ENCODE measurements around the gene NR3C1. TPM values are rescaled to one million over a fixed set of nuclear protein-coding genes. Genes with fewer than 3 reads are reported as not detected.

NR3C1 gene
- polyA plus RNA-seq, 3 donors, result 8.9 to 31.6 (median 24.4) TPM

GRCh38 chr5:143304836-143305475, 98.5 kb downstream of the NR3C1 start:
- WGBS, 3 donors, result 97 to 100% (median 98%) methylated on average over 2 of the region's 2 CpGs
- no peak overlapping the region for H3K27ac ChIP-seq (ENCODE audit: low read depth, low read length)

DNA sequence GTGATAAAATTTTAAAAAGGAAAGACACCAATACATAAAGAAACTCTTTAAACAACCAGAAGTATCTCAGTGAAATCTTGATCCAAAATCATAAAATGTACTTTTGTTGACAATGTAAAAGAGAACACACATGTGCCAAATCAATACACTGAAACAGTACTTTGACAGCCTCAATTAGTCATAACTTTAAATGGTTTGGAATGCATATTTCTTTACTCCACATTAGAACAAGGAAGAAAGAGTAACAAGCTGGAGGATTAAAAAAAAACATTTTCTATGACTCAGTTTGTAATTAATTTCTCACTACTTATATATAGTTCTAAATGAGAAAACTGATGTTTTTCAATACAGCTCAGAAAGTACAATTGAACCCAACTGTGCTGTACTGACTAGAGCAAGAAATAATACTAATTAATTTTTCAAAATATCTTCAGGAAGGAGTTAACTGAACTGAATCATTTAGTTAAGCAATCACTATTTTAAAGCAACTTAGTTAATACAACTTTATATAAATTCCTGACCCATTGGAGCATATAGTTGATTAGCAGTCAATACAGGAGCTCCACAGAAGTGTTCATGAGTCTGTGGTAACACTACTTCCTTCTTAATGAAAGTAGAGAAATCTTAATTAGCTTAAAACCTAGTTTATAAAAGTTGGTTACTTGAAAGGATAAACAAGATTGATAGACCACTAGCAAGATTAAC, 101.0 kb downstream of the NR3C1 start:
- H3K27ac ChIP-seq (ENCODE audit: low read depth, low read length), result no peak overlapping the region

DNA sequence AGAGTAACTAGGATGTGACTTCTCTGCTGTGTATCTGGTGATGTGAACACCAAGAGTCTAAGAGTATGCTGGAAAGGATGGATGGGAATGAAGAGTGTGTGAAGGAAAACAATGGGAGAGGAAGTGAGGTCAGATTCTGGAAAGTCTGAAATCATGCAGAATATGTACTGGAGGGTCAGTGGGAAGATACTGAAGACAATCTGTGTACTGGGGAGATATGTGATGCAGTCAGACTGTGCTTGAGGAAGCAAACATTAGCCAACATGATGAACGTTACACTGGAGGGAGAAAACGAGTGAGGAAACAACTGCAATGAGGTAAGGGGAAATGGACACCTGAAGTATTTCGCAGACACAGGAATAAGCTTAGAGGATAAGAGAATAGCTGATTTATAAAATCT, 105.7 kb downstream of the NR3C1 start:
- no peak overlapping the region for H3K27ac ChIP-seq (ENCODE audit: low read depth, low read length)
- 54 to 82% (median 59%) methylated on average over 3 of the region's 3 CpGs for WGBS, 3 donors

DNA sequence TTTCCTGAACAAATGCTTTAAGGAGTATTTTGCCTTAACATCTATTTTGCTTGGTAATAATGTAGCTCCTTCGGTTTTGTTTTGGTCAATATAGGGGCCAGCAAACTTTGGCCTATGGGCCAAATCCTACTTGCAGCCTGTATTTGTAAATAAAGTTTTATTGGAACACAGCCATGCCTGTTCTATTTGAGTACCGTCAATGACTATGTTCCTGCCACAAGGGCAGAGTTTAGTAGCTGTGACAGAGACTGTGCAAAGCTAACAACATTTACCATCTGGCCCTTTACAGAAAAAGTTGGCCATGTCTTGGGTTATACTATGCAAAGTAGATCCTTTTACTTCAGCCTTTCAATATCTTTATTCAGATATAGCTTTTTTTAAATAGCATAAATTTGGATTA, 113.4 kb downstream of the NR3C1 start:
- H3K27ac ChIP-seq (ENCODE audit: low read depth, low read length), result no peak overlapping the region
- WGBS, 3 donors, result 87 to 89% (median 89%) methylated on average over 2 of the region's 2 CpGs

DNA sequence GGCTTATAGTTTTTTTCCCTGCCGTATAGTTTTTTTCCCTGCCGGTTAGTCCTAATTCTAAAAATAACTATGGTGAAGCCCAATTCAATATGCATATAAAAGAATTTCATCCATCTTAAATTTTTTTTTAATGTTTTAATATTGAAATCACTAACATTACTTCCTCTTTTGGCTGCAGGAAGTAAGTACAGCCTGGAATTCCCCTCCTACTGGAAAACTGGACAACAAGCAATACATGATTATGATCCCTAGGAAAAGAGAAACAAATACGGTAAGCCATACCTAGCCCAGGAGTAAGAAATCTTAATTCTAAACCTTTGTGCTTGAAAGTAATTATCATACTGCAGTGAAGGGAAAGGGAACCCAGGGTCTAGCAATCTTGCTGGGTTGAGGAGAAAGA, 119.0 kb downstream of the NR3C1 start:
- WGBS, 3 donors, result 83 to 92% (median 83%) methylated on average over 3 of the region's 3 CpGs

DNA sequence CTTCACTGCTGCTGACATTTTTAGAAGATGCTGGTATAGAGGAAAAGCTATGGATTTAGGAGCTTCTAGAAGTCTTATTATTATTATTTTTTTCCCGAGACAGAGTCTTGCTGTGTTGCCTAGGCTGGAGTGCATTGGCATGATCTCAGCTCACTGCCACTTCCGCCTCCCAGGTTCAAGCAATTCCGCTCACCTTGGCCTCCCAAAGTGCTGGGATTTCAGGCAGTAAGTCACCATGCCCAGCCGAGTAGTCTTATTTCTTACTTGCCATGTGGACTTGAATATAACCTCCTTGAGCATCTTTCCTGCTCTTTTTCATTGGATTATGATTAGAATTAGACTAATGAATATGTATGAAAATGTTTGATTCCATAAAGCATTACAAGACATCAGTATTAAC, 119.5 kb downstream of the NR3C1 start:
- 98 to 99% (median 98%) methylated on average over 4 of the region's 4 CpGs for WGBS, 3 donors
- no peak overlapping the region for H3K27ac ChIP-seq (ENCODE audit: low read depth, low read length)

More for the DNA sequence above, 119.0 kb downstream of the NR3C1 start:
- no peak overlapping the region for H3K27ac ChIP-seq (ENCODE audit: low read depth, low read length)

DNA sequence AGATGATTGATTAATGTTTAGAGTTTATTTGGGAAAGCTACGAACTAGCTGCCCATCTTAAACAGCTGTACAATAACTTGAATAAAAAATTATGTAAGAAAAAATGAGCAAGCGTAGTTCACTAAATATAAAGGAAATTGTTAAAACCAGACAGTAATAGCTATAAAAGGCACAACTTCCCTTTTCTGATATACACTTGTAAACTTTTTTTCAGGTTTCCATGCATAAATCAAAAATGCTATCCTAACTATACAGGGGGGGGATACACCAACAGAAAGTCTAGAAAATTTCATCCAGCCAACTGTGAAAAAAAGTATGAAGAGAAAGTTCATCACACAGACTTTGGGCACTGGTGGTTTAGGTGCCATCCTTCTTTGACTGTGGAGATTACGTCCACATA, 122.3 kb downstream of the NR3C1 start:
- no peak overlapping the region for H3K27ac ChIP-seq (ENCODE audit: low read depth, low read length)
- 67 to 91% (median 72%) methylated on average over 3 of the region's 3 CpGs for WGBS, 3 donors

DNA sequence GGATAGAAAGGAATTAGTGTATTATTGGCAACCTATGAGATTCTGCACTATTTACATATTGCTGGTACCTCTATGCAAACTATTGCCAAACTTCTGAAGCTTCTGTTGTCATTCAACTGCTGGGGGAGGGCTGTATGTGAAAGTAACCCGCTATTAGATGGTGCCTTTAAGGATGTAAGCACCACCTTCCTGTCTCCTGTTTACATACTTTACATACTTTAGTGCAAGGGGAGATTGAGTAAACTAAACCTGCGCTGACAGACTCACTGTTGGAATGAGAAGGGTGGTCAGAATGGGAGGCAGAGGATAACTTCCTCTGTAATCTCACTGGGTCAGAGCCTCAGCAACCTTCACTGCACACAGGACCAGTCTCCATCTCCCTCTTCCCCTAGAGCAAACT, 123.8 kb downstream of the NR3C1 start:
- no peak overlapping the region for H3K27ac ChIP-seq (ENCODE audit: low read depth, low read length)
- 47 to 73% (median 71%) methylated on average over 2 of the region's 2 CpGs for WGBS, 3 donors

DNA sequence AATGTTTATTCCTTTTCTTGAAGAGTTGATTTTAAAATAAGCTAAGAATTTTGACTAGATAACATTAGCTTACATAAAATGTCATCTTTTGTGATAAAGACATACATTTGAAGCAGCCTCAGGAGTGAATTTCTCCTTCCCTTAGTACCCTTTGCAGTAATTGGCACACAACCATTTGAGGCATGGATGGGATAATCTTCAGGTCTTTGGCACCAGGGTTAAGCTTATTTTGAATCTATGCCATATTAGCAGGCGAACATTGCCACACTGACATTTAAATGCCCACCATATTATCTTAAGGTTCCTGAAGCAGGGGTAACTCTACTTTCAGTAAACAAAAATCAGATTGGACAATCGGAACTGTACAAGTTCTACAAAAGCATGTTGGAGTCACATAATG, 126.0 kb downstream of the NR3C1 start:
- H3K27ac ChIP-seq (ENCODE audit: low read depth, low read length), result no peak overlapping the region
- WGBS, 3 donors, result 78 to 95% (median 92%) methylated on average over 2 of the region's 2 CpGs

- 70 to 89% (median 70%) methylated on average over 6 of the region's 6 CpGs for WGBS, 3 donors
Observed at GRCh38 chr5:143275512-143276363, 127.7 kb downstream of the NR3C1 start.

GRCh38 chr5:143274952-143275351, 128.5 kb downstream of the NR3C1 start:
- WGBS, 3 donors, result 60 to 85% (median 74%) methylated on average over 1 of the region's 1 CpG
- no peak overlapping the region for H3K27ac ChIP-seq (ENCODE audit: low read depth, low read length)

More at GRCh38 chr5:143275512-143276363, 127.7 kb downstream of the NR3C1 start:
- no peak overlapping the region for H3K27ac ChIP-seq (ENCODE audit: low read depth, low read length)

DNA sequence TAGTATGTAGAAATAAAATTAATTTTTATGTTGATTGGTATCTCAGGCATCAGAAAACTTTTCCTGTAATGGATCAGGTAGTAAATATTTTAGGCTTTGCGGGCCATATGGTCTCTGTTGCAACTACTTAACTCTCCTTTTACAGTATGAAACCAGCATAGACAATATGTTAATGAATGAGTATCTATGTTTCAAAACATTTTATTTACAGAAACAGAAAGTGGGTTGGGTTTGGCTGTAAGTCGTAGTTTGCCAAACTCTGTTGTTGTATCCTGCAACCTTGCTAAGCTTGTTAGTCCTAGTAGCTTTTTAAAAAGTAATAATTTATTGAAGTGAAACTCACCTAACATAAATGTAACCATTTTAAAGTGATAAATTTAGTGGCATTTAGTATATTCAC, 132.1 kb downstream of the NR3C1 start:
- WGBS, 3 donors, result 90 to 96% (median 95%) methylated on average over 2 of the region's 2 CpGs
- H3K27ac ChIP-seq (ENCODE audit: low read depth, low read length), result no peak overlapping the region

GRCh38 chr5:143268388-143268787, 135.1 kb downstream of the NR3C1 start:
- H3K27ac ChIP-seq (ENCODE audit: low read depth, low read length), result no peak overlapping the region
- 96 to 97% (median 97%) methylated on average over 2 of the region's 2 CpGs for WGBS, 3 donors

- H3K27ac ChIP-seq (ENCODE audit: low read depth, low read length), result no peak overlapping the region
- 97 to 99% (median 97%) methylated on average over 2 of the region's 2 CpGs for WGBS, 3 donors
Observed at GRCh38 chr5:143267186-143267585, 136.3 kb downstream of the NR3C1 start.

- no peak overlapping the region for H3K27ac ChIP-seq (ENCODE audit: low read depth, low read length)
- WGBS, 3 donors, result 99 to 100% (median 99%) methylated on average over 2 of the region's 2 CpGs
Observed at GRCh38 chr5:143265995-143266394, 137.5 kb downstream of the NR3C1 start.

DNA sequence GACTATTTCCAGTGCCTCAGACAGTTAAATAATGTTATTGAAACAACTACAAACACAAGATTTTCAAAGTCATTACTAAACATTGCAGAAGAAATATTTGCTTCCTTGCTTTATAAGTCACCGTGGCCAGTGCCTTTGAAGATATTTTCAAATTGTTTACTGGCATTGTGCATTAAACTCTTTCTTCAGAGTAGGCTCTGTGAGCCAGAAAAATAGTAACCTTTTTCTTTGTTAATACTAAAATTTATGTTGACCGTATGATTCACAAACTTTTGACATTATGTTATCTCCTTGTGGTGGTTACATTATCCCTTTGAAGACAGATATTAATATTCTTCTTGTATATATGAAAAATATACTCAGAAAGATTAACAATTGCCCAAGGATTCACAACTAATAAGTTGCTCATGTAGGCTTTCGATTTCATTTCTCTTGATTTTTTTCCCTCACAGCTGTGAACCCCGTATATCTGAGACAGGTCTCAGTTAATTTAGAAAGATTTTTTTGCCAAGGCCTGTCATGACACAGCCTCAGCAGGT, 140.1 kb downstream of the NR3C1 start:
- H3K27ac ChIP-seq (ENCODE audit: low read depth, low read length), result no peak overlapping the region
- WGBS, 3 donors, result 70 to 80% (median 80%) methylated on average over 4 of the region's 4 CpGs

GRCh38 chr5:143262393-143263174, 140.9 kb downstream of the NR3C1 start:
- no peak overlapping the region for H3K27ac ChIP-seq (ENCODE audit: low read depth, low read length)
- 91 to 100% (median 93%) methylated on average over 1 of the region's 1 CpG for WGBS, 3 donors

GRCh38 chr5:143261748-143262392, 141.6 kb downstream of the NR3C1 start:
- H3K27ac ChIP-seq (ENCODE audit: low read depth, low read length), result no peak overlapping the region
- 87 to 95% (median 88%) methylated on average over 7 of the region's 7 CpGs for WGBS, 3 donors
